HG03103 (cell line): ENCODE data around the gene RAMP2.
"Not testable (repeated sequence)": the region's sequence is repeated elsewhere in the genome, so short reads cannot be mapped to it uniquely, and the experiment has no call there.

Experiments used
- ATAC-seq: cut with Tn5 transposase; IDR thresholded peaks from one replicate; pipeline ENCODE4 v1.9.1; 2021; ENCODE audit warnings: low read depth; ENCODE audit not compliant: unreplicated experiment

The RAMP2 gene

GRCh38 chr17:42767512-42767911 lies 6.5 kb downstream of the RAMP2 start:
- no peak for ATAC-seq

- not testable (repeated sequence) for ATAC-seq
Measured at GRCh38 chr17:42768006-42768405, 7.0 kb downstream of the RAMP2 start.

GRCh38 chr17:42769964-42770363 lies 8.9 kb downstream of the RAMP2 start:
- ATAC-seq: not testable (repeated sequence)

DNA sequence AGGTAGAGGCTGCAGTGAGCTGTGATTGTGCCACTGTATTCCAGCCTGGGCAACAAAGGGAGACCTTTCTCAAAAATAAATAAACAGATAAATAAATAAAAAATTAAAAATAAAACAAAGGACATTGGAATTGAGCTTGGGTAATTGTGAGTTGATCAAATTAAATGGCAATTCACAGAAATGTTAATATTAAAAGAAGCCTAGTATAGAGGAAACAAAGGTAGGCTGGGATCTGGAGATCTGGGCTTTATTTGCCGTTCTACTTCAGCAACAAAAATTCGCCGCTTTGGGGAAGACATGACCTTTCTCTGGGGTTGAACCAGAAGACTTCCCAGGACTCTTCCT lies 11.9 kb downstream of the RAMP2 start:
- no peak for ATAC-seq

DNA sequence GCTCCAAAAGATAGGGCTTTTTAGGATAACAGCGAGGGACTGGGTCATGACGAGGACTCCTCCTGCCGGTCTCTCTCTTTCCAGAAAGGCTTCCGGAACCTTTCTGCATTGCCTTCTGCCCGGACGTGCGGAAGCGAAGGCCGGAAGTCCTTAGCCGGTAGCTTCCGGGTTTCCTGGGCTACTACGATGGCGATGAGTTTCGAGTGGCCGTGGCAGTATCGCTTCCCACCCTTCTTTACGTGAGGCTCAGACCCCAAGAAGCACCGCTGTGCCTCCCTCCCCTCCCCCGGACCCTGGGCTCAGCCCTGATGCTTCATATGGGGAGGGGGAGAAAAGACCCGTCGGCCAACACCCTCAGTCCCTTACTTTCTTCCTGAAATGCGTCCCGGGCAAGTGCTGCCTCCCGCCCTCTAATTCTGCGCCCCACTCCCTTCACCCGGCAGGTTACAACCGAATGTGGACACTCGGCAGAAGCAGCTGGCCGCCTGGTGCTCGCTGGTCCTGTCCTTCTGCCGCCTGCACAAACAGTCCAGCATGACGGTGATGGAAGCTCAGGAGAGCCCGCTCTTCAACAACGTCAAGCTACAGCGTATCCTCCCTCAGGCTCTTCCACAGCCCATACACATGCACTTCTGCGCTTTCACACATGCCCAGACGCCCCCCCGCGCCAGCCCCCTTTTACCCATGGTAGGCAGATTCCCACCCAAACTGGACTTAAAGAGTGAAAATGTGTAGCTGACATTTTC lies 12.4 kb downstream of the RAMP2 start, which contains the start of gene VPS25:
TSS of gene VPS25 (plus strand) at position 160 of the 746 bp plus-strand sequence. CDS start at position 187, 27 bp downstream.
- ATAC-seq: no peak

DNA sequence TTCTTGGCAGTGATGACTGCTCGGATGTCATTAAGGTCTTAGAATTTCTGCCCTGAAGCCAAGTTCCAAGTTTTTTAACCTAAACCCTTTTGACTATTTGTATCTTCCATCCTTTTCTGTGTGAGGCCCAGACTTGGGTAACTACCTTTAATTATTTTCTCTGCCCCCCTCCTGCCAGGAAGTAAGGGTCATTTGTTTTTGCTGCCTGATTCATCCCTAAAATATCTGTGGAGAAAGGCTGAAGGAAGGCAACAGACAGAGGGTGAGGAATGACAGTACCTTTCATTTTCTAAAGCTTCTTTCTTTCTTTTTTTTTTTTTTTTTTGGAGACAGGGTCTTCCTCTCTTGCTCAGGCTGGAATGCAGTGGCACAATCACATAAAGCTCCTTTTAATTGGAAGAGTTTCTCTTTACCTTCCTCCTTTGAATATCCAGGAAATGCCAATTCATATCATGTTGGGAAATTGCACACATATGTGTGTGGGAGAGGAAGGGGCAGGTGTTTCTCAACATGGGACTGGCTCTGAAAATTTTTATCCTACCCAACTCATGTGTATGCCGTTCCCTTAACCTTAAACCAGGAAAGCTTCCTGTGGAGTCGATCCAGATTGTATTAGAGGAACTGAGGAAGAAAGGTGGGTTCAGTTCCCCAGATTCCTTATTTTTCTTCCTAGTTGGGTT lies 13.2 kb downstream of the RAMP2 start:
- ATAC-seq: no peak

DNA sequence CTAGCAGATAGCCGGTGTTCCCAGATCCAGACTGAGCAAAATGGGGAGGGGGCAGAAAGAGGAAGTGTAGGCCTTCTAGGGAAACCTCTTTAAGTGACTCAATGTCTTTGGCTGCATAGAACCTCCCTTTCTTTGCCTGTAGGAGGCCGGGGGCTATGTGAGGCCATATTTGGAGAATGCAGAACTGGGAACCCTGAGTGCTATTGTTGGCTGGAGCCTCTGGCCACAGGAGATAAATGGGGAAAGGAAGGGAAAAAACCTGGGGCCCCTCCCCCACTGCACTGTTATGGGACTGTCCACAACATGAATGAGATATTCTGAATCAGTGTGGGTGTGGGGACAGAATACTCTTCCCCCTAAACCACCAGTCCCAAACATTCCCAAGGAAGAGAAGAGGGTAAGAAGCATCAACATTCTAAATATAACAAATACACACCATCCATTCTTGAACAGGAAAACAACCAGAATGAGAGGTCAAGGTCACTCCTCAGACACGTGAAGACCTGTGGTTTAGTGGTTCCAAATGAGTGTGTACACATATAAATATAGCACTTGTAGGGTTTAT lies 14.6 kb downstream of the RAMP2 start:
- no peak for ATAC-seq

DNA sequence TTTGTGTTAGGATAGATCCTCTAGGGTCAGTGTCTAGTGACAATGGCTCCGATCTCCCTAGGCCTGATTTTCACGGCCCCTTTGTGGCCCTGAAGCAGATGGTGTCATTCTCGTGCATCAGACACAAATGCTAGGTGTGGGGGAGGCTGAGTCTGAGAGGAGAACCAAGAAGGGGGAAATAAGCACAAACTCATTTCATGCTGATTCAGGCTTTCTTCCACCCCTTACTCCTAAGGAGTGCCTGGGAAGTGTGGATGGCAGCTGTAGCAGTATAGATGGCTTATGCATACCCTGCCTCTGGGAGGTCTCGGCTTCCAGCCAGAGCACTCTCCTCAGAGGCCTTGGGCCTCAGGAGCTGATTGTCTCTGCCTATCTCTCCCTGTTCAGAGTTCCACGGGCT lies 17.5 kb downstream of the RAMP2 start:
- no peak for ATAC-seq

DNA sequence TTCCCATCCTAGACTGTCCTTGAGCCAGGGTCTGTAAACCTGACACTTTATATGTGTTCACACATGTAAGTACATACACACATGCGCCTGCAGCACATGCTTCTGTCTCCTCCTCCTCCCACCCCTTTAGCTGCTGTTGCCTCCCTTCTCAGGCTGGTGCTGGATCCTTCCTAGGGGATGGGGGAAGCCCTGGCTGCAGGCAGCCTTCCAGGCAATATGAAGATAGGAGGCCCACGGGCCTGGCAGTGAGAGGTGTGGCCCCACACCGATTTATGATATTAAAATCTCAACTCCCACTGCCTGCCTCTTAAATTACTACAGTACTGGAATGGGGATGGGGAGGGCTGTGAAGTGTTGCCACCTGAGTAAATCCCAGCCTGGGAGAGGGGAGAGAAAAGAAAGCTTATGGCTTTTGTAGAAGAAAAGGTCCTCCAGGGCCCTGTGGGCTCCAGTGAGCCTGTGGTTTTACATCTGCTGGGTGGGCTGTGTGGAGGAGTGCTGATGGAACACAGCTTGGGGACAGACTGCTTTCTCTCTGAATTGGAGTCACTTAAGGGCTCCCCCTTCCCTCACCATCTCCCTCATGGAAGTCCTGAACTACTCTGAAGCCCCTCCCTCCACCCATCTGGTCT lies 18.4 kb downstream of the RAMP2 start:
- ATAC-seq: no peak

DNA sequence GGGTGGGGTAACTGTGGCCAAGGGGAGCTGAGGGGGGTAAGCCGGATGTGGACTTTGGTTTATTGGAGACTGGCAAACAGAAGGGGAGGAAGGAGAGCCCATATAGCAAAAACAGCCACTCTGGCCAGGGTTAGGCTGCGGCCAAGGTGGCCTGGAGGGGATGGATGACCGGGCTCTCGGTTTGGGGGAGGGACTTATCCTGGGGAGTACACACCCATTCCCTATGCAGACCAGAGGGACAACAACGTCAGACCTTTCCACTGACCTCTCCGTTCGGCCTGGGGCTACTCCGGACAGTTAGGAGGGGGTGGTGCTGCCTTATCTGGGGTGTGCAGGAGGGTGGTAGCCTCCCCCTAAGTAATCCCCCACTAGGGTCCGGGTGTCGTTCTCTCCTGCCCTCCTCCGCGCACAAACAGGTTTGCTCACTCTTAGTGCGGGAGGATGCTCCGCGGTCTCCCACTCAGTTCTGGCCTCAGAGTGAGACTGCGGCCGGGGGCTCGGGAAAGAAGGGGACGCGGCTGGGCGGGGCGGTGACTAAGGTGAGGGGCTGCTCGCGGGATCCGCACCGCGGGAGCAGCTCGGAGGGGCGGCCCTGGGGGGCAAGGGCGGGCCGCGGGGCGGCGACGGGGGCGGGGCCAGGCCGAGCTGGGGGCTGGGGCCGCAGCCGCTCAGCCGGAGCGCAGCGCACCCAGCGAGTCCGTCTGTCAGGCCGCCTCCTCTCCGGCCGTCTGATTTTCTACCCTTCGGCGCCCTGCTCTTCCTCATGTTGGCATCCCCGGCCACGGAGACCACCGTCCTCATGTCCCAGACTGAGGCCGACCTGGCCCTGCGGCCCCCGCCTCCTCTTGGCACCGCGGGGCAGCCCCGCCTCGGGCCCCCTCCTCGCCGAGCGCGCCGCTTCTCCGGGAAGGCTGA lies 19.2 kb downstream of the RAMP2 start, which contains the start of gene WNK4:
TSS of gene WNK4 (plus strand) at position 675 of the 915 bp plus-strand sequence. CDS start at position 764, 89 bp downstream.
- ATAC-seq: no peak

DNA sequence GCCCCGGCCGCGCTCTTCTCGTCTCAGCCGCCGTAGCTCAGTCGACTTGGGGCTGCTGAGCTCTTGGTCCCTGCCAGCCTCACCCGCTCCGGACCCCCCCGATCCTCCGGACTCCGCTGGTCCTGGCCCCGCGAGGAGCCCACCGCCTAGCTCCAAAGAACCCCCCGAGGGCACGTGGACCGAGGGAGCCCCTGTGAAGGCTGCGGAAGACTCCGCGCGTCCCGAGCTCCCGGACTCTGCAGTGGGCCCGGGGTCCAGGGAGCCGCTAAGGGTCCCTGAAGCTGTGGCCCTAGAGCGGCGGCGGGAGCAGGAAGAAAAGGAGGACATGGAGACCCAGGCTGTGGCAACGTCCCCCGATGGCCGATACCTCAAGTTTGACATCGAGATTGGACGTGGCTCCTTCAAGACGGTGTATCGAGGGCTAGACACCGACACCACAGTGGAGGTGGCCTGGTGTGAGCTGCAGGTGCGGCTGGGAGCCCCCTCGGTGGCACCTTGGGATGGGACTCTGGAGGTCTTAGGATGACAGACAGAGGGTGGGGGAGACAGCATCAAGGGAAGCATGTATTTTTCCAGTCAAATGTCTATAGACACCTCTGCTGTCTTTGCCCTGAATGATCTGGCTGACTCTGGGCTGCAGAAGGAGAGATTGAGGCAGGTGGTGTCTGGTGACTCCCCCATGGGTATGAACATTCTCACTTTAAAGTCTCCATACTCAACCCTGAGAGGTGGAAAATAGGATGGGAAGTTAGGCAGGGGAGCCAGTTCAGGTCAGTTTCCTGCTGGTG lies 20.0 kb downstream of the RAMP2 start:
- ATAC-seq: no peak

- ATAC-seq: no peak
Measured at GRCh38 chr17:42781639-42782165, 20.7 kb downstream of the RAMP2 start.

DNA sequence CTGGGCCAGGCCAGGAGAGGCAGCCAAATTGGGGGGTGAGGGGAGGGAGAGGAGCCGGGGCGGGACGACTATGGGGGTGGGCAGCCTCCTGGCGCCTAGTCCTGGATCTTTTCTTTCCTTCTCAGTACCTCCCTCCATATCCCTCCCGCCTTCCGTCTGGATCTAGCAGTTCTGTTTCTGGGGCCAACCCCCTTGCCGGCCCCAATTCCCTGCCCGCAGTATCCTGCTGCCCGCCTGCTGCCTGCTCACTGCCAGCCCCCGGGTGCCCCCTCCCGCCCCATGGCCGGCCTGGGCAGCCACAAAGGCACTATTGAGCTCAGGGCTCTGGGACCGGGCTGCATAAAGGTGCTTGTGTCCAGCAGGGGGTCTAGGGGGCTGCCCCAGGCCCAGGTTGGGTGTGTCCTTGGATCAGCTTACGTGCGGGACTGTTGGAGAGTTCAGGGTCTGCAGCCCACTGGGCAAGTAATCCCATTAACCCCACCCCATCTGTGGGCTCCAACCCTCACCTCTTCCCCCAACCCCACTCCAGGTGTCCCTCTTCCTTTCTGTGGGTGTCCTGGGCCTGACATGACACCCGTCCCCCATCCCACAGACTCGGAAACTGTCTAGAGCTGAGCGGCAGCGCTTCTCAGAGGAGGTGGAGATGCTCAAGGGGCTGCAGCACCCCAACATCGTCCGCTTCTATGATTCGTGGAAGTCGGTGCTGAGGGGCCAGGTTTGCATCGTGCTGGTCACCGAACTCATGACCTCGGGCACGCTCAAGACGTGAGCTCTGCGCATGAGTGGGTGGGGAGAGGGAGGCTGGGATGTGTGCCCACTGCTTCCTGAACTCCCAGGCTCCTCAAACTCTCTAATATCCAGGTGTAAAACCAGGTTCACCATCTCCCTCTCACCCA lies 21.4 kb downstream of the RAMP2 start:
- ATAC-seq: no peak

- ATAC-seq: no peak
Measured at GRCh38 chr17:42783062-42783790, 22.2 kb downstream of the RAMP2 start.

DNA sequence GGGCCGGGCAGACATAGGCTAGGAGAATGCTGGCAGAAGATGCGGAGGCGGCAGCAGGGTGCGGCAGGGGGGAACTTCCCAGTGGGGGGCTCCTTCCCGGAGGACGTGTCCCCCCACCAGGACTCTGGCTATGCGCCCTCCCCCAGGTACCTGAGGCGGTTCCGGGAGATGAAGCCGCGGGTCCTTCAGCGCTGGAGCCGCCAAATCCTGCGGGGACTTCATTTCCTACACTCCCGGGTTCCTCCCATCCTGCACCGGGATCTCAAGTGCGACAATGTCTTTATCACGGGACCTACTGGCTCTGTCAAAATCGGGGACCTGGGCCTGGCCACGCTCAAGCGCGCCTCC lies 22.7 kb downstream of the RAMP2 start:
- no peak for ATAC-seq

- ATAC-seq: no peak
Measured at GRCh38 chr17:42784409-42784808, 23.4 kb downstream of the RAMP2 start.

DNA sequence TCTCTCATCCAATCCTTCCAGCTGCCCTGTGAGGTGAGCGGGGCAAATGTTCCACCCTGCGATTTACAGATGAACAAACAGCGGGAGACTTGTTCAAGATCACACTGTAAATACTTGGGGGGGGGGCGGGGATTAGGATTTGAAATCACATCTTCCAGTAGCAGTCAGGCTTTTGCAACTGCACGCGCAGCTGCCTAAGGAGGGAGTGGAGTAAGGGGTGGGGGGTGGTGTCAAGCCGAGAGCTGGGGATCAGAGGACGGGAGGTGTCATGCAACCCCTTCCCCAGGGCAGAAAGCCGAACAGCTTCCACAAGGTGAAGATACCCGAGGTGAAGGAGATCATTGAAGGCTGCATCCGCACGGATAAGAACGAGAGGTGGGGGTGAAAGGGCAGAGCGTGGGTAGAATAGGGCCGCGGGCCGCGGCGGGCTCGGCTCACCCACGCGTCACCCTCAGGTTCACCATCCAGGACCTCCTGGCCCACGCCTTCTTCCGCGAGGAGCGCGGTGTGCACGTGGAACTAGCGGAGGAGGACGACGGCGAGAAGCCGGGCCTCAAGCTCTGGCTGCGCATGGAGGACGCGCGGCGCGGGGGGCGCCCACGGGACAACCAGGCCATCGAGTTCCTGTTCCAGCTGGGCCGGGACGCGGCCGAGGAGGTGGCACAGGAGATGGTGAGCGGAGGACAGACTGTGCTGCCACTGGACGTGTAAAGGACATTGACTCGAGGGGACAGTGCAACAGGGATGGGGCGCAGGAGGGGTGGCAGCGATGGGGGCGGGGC lies 24.0 kb downstream of the RAMP2 start:
- ATAC-seq: no peak
